ENCODE measurements around the gene POLR2L.

Gene POLR2L

DNA sequence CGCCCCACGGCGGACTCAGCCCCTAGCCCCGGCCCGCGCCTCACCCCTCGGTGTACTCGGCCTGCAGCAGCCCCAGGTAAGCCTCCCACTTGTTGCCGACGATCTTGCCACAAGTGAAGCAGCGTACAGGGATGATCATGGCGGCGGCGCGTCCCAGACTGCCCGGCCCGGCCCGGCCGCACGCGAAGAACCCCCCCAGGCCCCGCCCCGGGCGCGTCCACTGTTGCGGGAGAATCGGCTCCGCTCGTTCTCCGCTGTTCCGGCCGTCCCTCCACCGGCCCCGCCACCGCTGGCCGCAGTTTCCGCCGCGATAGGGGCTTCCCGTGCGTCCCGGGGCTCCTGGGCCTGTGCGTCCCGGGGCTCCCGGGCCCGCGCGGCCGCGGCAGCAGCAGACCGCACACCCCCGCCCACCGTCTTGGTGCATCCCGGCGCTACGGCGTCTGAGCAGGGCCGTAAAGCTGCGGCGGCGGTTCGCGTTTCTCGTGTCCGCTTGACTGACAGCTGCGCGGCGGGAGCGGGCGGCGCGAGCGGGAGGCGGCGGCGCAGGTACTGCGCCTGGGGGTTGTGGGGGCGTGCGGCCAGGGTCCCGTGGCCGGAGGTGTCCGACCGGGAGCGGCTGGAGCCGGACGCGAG, at the start of gene POLR2L, which contains the start of gene TSPAN4:
Gene POLR2L, minus strand, starts transcription at position 160 of the 633 bp plus-strand sequence. Its CDS starts 21 bp downstream, at position 139.
Gene TSPAN4, plus strand, starts transcription at position 483 of the 633 bp plus-strand sequence. CDS start 7,453 bp downstream, outside the sequence.
- peak; percentile 98 for DNase-seq (ENCODE audit: low spot score)
- TF ChIP-seq, protein P1, sequence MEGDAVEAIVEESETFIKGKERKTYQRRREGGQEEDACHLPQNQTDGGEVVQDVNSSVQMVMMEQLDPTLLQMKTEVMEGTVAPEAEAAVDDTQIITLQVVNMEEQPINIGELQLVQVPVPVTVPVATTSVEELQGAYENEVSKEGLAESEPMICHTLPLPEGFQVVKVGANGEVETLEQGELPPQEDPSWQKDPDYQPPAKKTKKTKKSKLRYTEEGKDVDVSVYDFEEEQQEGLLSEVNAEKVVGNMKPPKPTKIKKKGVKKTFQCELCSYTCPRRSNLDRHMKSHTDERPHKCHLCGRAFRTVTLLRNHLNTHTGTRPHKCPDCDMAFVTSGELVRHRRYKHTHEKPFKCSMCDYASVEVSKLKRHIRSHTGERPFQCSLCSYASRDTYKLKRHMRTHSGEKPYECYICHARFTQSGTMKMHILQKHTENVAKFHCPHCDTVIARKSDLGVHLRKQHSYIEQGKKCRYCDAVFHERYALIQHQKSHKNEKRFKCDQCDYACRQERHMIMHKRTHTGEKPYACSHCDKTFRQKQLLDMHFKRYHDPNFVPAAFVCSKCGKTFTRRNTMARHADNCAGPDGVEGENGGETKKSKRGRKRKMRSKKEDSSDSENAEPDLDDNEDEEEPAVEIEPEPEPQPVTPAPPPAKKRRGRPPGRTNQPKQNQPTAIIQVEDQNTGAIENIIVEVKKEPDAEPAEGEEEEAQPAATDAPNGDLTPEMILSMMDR (IDR thresholded peaks at IDR 0.05; ENCODE audit: extremely low read depth, missing control alignments) = no peak

DNA sequence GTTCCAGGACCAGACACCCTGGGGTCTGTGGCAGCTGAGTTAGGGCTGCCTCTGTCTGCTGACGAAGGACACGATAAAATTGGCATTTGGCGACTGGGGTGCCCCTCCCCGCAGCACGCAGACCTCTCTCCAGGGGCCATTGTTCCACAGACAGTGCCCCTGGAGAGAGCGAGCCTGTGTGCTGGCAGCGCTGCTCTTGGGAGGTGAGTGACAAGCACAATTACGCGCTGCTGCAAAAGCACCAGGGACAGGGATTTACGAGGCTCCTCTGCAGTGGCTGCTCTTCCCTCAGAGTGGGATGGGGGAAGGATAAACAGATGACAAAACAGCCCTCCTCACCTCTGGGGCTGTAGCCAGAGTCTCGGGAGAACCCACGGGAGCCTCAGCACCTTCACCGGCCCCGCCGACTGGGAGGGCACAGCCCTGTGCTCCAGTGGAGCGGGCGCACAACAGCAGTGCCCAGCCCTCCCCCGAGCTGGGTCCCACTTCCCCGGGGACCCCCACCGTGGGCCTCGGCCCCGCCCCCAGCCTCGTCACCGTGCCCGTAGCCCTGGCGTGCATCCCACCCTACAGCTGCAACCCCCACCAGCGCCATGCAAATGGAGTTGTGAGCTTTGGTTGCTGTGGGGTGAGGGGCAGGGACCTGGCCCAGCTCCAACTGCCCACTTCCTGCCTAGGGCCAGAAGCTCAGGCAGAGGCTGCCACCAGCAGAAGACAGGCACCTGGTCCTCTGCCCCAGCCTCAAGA, 48.6 kb upstream of the POLR2L start:
- DNase-seq (ENCODE audit: low spot score) = no peak
- TF ChIP-seq, protein P1 (IDR thresholded peaks at IDR 0.05; ENCODE audit: extremely low read depth, missing control alignments) = no peak

DNA sequence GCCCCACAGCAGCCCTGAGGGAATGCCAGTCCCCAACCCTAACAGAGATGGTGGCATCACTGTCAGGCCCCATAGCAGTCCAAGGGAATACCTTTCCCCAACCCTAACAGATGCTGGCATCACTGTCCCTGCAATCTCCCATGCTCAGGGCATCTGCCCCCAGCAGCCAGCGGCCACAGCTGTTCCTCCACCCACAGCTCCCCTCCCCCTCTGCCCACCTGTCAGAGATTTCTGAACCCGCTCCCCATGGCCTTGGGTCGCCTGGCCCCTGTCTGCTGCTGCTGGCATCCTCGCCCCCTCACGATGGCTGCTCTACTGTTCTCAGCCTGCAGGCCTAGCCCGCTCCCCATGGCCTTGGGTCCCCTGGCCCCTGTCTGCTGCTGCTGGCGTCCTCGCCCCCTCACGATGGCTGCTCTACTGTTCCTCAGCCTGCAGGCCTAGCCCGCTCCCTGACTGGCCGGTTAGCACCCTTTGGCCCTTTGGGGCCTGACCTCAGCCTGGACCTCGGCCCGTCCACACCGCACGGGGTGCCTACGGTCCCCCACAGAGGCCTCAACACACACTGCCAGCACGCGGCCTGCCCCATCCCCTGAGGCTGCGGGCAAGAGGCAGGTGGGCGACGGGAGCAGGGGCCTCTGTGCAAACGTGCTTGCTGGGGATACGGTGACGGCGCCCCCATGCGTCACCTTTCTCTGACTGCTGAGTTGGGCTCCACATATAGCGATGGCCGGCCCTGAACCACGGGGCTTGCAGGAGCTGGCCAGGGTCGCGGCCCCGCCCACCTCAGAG, 47.6 kb upstream of the POLR2L start:
- no peak for DNase-seq (ENCODE audit: low spot score)
- TF ChIP-seq, protein P1 (IDR thresholded peaks at IDR 0.05; ENCODE audit: extremely low read depth, missing control alignments) = no peak

DNA sequence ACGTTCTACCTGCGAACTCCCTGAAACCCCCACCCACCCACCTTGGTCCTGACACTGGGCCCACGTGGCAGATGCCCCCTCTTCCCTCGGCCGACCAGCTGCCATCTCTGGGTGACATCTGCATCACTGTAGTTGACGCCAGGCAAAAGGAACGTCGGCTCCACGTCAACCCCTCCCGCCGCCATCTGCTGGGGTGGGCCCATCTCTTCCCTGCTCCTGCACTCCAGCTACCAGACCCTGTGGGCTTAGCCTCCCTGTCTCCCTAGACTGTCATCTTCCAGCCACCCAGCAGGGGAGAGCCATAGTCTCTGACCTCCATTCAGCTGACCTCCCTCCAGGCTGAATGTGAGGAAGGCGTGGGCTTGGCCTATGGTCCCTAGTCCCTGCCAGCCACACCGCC, 46.9 kb upstream of the POLR2L start:
- TF ChIP-seq, protein P1 (IDR thresholded peaks at IDR 0.05; ENCODE audit: extremely low read depth, missing control alignments) = no peak
- no peak for DNase-seq (ENCODE audit: low spot score)

DNA sequence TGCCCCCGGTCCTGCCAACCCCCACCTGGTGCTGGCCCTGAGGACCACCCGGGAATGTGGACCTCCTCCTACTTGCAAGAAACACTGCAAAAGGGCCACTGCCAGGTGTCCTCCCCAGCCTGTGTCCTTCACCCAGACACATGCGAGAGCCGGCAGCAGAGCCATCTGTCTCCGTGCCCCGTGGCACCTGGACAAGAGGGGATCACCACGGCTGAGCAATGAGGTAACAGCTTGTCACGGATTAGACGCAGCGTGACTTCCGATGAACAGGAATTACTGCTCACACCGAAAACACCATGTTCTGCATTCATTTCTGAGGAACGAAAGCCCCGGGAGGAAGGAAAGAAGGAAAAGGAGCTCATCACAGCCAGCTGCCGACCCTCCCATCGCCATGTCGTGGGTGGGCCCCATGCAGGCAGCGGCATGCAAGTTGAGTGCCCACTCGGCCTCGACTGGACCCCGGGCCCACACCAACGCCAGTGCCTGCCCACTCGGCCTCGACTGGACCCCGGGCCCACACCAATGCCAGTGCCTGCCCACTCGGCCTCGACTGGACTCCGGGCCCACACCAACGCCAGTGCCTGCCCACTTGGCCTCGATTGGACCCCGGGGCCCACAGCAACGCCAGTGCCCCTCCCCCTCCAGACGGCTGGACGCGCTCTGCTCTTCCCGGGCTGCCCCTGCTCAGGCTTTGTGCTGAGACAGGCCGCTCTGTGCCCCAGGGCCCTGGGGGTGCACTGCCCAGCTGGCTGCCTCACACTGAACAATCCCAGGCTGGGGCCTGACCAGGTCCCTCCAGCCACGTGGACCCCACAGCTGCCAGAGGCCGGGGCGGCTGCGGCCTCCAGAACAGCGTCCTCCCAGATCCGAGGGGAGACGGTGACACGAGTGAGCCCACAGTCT, 46.2 kb upstream of the POLR2L start:
- TF ChIP-seq, protein P1 (IDR thresholded peaks at IDR 0.05; ENCODE audit: extremely low read depth, missing control alignments) = no peak
- no peak for DNase-seq (ENCODE audit: low spot score)

DNA sequence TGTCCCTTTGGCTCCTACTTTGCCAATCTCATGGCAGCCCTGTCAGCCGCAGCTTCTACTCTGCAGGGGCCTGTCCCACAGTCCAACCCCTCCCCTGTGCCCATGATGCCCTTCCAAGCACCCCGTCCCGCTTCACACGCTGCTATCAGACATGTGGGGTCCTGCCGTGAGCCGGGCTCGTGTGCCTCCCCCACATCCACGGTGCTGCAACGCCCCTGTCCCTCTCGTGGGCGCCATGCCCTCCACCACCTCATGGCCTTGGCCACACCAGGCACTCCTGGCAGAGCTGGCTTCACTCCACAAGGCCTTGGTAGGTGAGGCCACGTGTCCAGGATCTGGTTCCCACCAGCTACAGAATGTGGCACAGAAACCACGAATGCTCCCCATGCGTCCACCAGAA, 45.3 kb upstream of the POLR2L start:
- no peak for DNase-seq (ENCODE audit: low spot score)

More for the DNA sequence above, 45.3 kb upstream of the POLR2L start:
- TF ChIP-seq, protein P1 (IDR thresholded peaks at IDR 0.05; ENCODE audit: extremely low read depth, missing control alignments) = no peak
